Lower leg skin (tissue), 3 donors: Measurements from ENCODE around the gene ING3.

Experiments used
- CTCF ChIP-seq, 3 donors: fragments of 450-650 bp; IDR thresholded peaks; one replicate each; pipeline ENCODE4 v1.5.1; 2016; ENCODE audit warnings: antibody characterized with exemption in 3 of 3, mild to moderate bottlenecking in 3 of 3, moderate library complexity in 2 of 3
- POLR2A ChIP-seq, 2 donors: fragments of 450-650 bp; IDR thresholded peaks; one replicate each; pipeline ENCODE4 v1.6.1; 2016 to 2017; ENCODE audit warnings: antibody characterized with exemption in 2 of 2, mild to moderate bottlenecking in 1 of 2, moderate library complexity in 1 of 2

- TF ChIP-seq CTCF (IDR thresholded peaks at IDR 0.05) (no peak), POLR2A (IDR thresholded peaks at IDR 0.05) (no peak)
Observed at GRCh38 chr7:120941856-120942255, 8.7 kb upstream of the ING3 start.
